Effector CD4-positive, alpha-beta T cell (primary cell): ENCODE results near the gene PAX8.
A peak's percentile ranks its signal among the peaks of the same experiment; 100 is the strongest.
"Not testable (repeated sequence)": the region's sequence is repeated elsewhere in the genome, so short reads cannot be mapped to it uniquely, and the experiment has no call there.

Experiments used
- DNase-seq: peaks from one replicate; pipeline ENCODE4 v3.0.0-alpha.2; 2020
- total RNA-seq: gene quantifications from one replicate; lab custom pipeline; 2026; lab: John Stamatoyannopoulos, UW

The PAX8 gene
- 1.1 reads per million for total RNA-seq

DNA sequence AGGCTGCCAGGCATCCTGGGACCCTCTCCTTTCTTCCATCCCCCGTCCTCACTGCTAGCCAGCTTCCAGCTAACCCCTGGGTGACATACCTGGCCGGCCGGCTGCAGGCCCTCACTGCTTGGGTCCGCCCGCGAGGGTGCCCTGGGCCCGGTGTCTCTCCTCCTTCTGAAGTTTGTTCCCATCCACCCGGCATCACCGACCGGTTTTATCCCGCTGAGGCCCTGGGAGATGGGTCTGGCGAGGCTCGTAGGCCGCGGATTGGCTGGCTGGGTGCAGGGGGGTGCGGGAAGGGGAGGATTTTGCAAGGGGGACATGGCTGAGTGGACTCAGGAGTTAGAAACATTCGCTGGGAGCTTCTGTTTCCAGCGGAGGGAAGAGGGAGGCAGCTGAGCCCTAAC, at the start of gene PAX8:
TSS of gene PAX8 (minus strand) at position 180 of the 398 bp plus-strand sequence. CDS start 527 bp downstream, outside the sequence.
- DNase-seq: no peak

DNA sequence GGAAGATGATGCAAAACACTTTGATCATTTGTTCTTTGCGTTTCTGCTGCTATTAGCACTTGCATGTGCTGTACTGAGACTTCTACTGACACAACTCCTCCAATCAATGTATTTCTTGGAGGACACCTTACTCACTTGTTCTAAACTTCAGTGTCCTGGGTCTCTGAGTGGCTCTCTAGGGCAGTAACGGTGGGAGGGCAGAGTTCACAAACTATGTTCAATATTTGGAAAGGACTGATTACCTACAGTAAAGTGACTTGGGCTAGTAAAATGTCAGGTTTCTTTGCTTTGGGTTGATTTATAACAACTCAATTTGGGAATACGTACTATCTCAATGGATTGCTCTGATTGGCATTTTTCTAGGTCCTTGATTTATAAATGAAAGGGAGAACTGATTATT, 49.3 kb upstream of the PAX8 start:
- no peak for DNase-seq

DNA sequence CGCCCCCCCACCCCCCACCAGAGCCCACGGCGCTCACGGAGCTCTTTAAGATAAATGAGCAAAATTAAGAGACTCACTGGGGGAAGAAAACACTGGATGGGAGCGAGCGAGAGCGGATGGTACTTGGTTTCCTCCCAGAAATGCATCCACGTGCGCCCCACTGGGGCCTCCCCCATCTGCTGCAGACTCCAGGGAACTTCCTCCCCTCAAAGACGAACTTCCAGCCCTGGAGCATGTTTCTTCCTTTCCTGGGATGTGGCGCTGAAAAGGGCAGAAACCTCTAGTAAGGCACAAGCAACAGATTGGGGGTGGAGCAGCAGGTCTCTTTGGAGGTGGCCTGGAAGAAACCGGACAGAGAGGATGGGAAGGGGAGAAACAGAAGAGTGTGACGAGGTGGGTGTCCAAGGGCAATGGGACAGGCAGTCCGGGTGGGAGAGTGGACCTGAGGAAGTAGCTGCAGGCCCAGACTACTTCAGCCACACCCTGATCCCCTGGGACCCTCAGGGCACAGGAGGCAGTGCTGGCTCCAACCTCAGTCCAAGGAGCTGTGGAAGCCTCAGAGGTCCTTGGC, 46.5 kb upstream of the PAX8 start:
- DNase-seq: not testable (repeated sequence)

DNA sequence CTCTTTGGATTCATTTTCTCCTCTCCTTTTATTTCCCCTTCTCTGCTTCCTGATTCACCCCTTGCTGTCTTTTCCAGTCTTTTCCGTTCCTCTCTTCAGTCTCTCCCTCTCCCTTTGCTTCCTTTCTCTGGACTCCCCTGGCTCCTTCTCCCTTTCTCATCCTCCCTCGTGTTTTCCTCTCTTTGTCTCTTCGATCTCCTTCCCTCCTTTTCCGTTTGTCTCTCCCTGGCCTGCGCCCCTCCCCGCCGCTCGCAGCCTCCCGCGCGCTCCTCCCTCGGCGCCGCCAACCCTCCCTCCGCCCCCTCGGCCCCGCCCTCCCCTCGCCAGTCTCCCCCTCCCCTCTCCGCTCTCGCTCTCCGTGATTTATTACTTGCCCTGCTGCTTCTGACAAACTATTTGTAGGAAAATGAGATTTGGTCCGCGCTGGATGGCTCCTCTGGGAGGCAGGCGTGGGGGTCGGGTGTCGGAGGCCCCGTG, 46.0 kb upstream of the PAX8 start:
- DNase-seq: no peak

DNA sequence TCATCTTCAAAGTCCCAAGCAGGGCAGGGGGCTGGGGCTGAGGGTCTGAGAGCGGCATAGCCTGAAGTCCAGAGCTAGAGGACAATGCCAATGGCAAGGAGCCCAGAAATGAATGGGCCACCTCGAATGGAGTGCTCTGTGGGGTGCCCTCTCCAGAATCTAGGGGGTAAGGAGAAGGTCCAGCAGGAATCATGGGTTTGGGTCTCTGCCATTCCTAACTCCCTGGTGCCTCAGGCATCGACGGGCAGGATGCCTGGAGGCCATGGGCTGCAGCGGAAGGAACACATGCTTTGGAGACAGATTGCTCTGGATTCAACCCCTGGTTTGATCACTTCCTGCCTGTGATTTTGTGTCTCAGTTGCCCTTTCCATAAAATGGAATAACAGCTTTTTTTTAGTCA, 44.4 kb upstream of the PAX8 start:
- not testable (repeated sequence) for DNase-seq

DNA sequence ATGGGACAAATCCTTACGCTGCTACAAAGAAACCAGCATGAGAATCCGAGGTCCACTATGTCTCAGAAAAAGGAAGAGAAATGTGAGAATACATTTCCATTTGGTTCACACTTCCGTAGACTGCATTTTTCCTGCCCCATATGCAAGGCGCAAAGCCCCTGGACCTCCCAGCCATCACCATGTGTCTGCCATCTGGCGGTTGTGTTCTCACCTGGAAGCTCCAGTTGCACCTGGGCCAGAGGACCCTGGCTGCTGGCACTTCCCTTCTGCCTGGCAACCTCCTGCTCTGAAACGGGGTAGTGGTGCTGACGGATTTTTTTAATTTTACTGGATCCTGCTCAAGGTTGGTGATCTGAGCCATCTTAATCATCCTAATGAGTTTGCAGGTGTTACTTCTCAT, 41.4 kb upstream of the PAX8 start:
- DNase-seq: not testable (repeated sequence)

DNA sequence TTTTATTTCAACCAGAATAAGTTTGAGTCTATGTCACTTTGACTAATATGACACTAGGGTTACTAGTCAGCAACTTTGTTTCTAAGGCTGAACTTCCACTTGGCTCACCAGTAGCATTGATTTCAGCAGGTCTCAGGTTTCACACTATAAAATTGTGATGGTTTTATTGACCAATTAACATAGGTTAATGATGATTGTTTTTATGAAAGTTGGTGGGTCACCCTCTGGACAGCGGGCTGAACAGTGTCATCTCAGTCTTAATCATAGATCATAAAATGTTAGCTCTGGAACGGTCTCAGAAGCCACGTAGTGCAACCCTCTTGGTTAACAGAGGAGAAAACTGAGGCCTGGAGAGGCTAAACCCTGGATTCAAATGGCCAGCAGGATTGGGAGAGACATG, 40.2 kb upstream of the PAX8 start:
- DNase-seq: not testable (repeated sequence)

DNA sequence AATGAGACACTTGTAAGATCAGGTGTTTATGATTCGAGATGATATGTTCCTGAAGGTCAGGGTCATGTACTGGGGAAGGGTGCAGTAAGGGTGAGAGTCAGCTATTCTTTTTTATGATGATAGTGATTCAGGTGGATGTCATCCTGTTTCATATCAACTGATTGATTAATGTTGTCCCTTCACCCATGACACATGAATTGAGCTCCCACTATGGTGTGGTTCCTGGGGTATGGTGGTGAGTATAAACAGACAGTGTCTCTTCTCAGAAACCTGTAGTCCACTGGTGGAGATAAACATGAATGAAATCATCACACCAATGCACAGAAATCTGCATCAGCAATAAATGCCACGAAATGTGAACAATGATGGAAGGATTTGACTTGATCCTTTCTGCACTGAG, 37.4 kb upstream of the PAX8 start:
- DNase-seq: no peak

DNA sequence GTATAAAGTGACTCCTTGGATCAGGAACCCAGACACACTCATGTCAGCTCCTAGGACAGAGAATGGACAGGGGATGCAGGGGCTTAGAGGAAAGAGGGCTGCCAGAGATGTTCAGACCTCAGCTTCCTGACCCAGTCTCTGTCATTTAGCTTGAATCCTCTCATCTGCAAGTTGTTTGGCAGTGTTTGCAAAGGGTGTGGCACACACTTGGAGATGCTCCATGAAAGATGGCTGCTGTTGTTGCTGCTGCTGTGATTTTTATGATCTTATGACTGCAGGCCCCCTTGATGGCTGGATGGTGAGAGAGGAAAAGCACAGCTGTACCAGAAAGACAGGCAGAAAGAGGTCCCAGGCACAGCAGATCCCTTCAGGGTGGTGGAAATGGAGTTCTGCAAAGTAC, 35.9 kb upstream of the PAX8 start:
- not testable (repeated sequence) for DNase-seq

DNA sequence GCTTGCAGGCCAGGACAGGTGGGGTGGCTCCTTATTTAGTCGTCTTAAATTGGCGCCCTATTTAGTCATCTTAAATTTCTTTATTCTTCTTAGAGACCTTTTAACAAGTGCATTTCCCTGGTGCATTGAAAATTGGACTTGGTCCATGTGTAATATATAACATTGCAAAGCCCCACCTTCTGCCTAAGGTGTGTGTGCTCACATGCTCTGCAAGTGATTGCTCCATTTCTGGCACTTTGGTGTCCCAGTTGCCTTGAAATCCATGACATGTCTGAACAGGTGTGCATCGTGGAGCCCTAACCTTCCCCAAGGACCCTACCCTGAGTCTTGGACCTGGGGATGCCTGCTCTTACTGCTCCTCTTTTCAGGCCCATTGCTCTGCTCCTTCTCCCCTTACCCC, 35.5 kb upstream of the PAX8 start:
- not testable (repeated sequence) for DNase-seq

DNA sequence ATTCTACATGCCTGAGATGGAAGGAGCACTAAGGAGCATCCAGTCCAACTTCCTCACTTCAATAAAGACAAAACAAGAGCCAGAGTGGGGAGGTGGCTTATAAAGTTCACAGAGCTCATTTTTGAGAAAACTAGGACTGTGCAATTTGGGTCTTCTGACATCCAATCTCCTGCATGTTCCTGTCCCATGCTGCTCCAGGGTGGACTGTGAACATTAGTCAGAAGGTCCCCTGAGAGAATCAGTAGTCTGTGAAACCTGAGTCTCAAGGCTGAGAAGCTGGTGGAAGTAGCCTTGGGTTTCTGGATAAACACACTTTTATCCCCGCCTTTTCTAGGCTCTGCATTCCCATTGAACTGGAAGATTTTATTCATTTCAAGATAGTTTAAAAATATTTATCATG, 33.1 kb upstream of the PAX8 start:
- not testable (repeated sequence) for DNase-seq

DNA sequence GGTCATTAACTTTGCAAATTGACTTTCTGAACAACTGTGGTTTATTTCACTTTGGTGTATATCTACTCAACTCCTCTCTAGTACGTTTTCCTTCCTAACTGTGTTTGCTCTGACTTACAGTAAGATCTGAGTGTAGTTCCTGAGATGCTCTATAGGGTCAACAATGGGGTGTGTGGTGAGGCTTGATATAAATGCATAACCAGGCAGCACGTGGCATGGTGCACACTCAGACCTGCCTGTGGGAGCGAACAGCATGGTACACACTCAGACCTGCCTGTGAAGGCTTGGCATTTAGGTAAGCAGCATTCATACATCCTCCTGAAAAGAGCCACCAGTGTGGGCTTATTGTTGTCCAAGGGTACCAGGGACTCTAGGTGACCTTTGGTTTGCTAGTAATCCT, 32.5 kb upstream of the PAX8 start:
- not testable (repeated sequence) for DNase-seq

DNA sequence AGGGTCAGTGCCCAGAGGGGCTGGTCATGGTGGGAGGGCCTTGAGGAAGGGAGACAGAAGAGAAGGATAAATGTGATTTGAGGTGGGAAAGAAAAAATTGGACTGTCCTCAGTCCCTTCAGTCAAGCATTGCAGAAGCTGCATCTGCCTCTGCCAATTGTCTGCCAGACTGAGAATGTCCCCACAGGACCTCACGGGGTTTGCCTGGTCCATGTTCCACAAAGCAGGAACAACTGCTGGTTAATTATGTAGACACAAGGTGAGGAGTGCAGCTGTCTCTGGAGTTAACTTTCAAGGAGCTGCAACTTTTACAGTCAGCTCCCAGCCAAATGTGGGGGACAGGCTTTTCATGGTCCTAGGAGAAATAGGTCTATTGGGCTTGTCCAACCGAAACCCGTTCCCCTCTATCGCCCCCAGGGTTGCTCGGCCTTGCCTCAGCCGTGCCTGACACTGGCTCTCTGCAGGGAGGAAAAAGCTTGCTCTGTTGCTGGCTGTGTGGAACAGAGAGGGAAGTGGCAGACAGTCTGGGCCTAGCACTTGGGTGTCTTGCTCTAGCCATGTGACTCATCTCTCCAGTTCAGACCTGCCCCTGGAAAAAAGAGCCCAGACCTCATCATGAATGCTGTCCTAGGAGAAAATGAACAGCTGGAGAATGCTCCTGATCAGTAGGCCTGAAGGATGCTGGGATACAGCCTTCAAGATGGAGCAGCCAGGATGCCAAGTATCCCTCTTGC, 31.1 kb upstream of the PAX8 start:
- DNase-seq: no peak

DNA sequence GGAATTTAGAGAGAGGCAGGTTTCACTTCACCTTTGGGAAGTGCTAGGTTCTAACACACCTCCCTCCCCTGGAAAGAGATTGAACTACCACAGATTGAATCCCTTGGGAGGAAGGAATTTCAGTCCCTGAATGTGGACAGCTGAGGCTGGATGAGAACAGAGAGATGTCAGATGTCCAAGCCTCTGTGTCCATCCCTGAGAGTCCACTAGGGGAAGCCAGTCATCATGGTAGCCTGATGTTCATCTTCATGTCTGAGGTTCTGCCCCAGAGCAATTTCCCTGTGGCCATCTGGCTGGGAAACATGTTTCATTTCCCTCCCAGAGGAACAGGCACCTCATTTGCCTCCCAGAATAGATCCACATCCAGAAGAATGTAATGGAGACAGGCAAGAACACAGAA, 30.1 kb upstream of the PAX8 start:
- DNase-seq: not testable (repeated sequence)

DNA sequence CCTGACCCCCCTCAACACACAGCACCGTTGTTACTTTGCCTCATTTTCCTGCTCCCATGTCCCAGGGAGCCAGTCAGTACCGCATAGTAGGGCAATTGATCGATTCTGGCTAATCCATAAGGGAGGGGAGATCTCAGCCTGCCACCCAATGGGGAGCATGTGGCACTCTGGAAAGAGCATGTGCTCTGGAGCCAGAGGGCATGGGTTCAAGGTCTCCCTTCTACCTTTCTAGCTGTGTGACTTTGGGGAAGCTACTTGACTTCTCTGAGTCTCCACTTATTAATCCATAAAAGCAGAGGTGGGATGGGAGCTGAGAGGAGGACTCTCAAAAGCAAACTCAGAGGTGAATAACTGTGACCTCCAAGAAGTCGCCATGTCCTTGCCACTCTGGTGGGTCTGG, 27.5 kb upstream of the PAX8 start:
- DNase-seq: not testable (repeated sequence)

DNA sequence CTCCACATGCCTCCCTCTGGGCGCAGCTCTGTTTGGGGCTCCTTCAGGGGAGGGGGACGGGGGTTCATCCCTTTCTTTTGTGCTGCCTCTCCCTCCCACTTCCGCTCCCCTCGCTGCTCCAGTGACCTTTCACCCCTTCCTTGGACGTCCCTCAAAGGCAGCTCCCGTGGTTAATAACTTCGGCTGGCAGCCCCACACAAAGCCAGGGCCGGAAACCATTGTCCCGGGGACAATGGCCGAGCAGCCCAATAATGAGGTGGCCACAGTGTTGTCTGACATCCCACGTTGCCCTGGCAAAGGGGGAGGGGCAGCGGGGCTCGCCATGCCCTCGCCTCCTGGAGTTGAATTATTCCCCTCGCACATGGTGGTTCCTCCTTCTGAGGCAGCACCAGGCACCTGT, 27.0 kb upstream of the PAX8 start:
- not testable (repeated sequence) for DNase-seq

DNA sequence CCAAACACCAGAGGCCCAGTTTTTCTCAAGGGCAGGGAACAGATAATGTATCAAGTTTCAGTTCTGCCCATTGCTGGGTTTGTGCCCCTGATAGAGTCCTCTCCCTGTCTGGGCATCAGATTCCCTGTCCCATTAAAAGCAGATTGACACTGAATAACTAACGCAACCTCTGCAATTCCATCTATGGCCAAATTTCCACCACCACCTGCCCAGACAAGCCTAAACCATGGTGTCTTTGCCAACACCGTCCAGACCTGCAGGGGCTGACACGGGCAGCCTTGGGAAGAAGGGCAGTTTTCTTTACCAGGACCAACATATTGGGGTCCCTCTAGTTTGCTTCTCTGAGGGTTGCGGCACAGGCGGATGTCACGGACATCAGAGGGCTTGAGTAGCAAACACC, 26.4 kb upstream of the PAX8 start:
- no peak for DNase-seq

DNA sequence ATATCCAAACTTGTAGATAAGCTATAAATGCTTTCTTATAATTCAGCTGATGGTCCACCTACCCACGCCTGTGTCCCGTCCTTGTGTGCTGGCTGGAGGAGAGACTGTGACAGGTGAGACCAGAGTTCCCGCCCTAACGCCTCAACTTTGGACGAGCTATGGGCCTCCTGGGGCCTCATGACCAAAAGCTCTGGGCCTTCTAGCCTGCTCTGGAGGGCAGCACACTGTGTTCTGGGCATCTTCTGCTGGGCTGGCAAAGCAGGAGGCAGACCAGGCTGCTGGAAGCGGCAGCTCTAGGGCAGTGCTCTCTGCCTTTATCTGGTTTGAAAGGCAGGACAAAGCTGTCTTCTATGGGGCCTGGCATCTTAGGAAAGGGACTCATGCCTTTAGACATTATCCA, 26.0 kb upstream of the PAX8 start:
- DNase-seq: no peak

DNA sequence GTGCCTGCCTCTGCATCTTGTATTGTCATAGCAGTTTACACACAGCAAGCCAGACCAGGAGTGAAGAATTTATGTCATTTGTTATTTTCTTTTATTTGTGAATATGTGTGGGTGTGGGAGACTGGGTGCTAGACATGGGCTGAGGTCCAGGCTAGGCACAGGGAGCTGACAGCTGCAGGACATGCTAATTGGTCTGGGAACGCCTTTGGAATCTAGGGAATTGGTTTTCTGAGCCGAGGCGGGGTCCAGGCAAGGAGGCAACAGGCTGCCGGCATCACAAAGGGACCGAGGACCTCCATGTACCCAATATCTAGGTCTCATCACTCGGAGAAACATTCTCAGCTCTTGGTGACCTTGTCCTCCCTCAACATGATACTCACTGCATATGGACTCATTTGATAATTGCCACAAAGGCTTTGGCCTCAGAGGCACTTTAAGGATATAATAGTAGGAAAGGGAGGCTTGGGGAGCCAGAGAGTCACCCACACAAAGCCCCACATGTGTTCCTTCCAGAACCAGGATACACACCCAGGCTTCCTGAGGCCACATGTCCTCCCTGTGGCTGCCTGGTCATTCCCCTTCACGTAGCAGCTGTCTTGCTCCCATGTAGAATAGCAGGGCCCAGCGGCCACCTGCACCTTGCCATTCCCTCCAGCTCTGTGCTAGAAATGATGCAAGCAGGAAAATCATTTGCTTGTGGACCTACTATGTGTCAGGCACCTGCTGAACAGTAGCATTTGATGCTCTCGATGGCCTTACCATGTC, 23.7 kb upstream of the PAX8 start:
- DNase-seq: not testable (repeated sequence)

DNA sequence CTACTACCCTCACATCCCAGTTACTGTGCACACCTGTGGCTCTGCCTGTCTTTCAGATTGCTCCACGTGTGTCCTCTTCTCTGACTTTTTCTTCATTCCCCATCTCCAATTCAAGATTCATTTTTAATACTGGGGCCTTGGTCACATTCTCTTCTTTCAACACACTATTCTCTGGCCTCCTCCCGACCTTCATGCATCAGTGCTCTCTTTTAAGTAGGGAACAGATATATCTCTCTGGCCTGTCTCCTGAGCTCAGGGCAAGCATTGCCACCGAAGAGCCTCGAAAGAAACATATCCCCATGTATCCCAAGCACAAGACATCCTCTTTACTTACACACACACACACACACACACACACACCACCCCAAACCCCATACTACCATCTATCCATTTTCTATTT, 21.6 kb upstream of the PAX8 start:
- no peak for DNase-seq

DNA sequence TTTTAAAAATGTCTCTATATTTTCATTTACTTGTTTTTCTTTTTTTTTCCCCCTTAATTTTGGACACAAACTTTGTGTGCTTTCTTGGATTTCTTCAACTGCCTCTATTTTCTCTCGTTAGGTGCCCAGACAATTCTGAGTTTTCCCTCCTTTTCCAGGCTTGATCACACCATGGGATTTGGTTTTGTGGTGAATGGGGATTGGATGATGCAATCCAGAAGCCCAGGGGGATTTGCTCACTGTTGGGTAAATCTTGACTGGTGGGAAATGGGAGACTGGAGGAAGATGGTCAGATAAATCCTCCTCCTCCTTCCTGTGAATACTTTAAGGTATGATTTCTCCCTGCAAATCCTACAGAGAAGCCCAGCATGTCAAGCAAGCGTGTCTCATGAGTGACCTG, 19.5 kb upstream of the PAX8 start:
- DNase-seq: no peak

DNA sequence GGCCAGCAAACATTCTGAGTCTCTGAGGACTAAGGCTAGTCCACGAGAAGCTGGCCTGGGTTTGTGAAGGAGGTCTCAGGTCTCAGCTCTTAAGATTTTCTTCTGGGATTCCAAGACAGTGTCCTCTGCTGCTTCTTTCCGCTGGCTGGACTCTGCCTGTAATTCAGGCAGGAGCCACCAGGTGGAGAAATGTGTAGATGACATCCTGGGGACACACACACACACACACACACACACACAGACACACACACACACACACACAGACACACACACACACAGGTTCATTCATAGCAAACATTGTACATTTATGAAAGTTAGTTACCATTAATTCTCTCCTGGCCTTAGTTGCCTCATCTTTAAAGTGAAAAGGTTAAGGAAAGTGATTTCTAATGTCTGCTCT, 18.9 kb upstream of the PAX8 start:
- DNase-seq: peak; percentile 18

DNA sequence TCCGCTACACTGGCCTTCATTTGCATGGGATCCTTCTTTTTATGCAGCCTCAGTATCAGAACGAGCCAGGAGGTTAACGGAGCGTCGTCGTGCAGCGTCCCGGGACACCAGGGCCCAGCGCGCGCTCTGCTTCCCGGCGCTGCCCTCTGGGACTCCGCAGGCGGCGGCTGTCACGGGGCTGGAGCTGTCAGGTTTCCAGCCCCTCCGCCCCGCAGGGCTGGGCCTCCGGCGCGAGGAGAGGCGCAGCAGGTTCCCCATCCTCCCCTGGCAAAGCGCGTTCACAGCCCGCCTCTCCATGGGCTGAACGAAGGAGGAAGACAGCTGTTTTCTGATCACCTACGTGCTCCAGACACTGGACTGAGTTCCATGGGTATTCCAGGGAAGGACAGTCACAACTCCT, 12.5 kb upstream of the PAX8 start:
- no peak for DNase-seq

DNA sequence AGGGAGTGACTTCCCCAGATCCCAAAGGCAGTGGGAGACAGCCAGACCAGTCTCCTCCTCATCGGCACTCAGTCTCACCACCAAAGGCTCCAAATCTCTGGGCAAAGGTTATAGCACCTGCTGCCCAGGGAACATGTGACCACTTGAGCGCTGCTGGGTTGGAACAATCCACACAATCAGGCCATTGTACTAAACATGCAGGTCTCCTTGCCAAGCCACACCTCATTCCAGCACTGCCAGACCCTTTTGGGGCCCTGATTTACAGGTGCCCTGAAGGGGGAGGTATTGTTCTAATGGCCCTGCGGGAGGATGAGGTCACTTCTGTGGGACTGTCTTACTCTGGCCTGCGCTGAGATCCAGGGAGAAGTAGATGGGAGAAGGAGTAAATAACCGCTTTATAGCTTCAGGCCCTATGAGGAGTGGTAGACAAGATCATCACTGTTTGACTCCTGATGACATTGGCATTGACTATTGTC, 10.0 kb upstream of the PAX8 start:
- not testable (repeated sequence) for DNase-seq
